ENCODE results near the gene EXOC3L1.

Gene EXOC3L1

DNA sequence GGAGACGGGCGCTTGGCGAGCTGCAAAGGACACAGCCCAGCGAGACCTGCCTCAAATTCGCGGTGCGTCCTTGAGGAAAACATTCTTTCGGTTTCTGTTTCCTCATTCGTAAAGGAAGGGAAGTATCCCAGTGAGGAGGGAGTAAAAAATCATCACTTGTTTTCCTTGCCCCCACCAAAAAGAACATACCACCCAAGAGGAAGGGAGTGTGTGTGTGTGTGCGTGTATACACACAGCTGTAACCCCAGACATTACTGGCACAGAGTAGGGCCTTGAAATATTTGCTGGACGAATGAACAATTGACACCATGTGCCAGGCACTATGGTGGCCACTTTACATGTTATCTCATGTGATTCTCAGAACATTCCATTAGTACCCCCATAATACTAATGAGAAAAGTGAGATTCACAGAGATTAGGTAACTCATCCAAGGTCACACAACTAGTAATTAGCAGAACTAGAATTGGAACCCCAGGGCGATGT is 4.2 kb downstream of the EXOC3L1 start:
- TF ChIP-seq, protein P1, sequence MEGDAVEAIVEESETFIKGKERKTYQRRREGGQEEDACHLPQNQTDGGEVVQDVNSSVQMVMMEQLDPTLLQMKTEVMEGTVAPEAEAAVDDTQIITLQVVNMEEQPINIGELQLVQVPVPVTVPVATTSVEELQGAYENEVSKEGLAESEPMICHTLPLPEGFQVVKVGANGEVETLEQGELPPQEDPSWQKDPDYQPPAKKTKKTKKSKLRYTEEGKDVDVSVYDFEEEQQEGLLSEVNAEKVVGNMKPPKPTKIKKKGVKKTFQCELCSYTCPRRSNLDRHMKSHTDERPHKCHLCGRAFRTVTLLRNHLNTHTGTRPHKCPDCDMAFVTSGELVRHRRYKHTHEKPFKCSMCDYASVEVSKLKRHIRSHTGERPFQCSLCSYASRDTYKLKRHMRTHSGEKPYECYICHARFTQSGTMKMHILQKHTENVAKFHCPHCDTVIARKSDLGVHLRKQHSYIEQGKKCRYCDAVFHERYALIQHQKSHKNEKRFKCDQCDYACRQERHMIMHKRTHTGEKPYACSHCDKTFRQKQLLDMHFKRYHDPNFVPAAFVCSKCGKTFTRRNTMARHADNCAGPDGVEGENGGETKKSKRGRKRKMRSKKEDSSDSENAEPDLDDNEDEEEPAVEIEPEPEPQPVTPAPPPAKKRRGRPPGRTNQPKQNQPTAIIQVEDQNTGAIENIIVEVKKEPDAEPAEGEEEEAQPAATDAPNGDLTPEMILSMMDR (IDR thresholded peaks at IDR 0.05; ENCODE audit: low read length, missing control alignments): no peak
- DNase-seq (ENCODE audit: low read depth): no peak
- H3K4me3 ChIP-seq (replicated peaks; ENCODE audit: low read depth, low read length): no peak overlapping the region

DNA sequence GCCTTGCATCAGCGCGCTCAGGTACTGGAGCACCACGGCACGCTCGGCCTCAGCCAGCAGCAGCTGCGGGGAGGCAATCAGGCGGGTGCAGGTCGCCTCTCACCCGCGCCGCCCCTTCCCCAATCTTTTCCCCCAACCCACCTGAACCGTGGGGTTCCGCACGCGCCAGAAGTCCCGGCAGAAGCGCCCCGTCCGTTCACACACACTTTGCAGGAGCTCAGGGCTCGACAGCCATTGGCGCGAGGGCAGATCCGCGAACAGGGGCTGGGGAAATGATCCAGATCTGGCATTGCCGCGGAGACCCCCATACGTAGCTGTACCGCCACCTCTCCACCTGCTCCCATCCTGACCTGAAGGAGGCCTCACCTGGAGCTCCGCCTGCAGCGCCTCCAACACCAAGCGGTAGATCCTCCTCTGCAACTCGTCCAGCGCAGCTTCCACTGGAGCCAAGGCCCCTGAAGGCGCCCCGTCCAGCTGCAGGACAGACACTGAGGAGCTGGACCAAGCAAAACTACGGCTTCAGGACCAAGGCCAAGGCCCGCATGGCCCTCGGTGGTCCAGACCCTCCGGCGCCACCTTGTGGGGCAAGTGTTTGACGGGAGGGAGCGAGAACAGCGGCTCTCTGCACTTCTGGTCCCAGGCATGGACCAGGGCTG is 4.8 kb downstream of the EXOC3L1 start:
- no peak overlapping the region for H3K4me3 ChIP-seq (replicated peaks; ENCODE audit: low read depth, low read length)
- TF ChIP-seq, protein P1 (IDR thresholded peaks at IDR 0.05; ENCODE audit: low read length, missing control alignments): peak; percentile 82
- DNase-seq (ENCODE audit: low read depth): peak; percentile 94

DNA sequence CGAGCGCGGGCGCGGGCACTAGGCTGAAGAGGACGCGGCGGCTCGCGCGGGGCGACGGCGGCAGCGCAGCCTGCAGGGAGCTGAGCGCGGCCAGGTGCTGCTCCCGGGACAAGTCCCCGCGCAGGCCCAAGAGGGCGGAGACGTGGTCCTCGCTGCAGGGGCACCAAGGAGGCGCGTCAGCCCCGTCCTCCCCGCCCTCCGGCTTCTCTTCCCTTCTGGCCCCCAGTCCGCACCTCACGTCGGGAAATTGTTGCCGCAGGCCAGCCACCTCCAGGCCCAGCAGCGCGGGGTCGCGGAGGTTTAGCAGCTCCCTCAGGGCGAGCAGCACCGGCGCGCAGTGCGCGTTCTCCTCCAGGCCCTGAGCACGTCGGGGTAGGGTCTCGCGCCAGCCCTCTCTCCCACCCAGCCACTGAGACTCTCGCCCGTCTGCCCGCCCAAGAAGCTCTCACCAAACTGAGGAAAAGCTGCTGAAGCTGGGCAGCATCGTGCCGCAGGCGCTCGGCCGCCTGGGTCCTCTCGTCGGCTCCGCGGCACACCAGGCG is 5.4 kb downstream of the EXOC3L1 start:
- TF ChIP-seq, protein P1 (IDR thresholded peaks at IDR 0.05; ENCODE audit: low read length, missing control alignments): no peak
- DNase-seq (ENCODE audit: low read depth): no peak
- H3K4me3 ChIP-seq (replicated peaks; ENCODE audit: low read depth, low read length): peak overlapping the region; percentile 71

DNA sequence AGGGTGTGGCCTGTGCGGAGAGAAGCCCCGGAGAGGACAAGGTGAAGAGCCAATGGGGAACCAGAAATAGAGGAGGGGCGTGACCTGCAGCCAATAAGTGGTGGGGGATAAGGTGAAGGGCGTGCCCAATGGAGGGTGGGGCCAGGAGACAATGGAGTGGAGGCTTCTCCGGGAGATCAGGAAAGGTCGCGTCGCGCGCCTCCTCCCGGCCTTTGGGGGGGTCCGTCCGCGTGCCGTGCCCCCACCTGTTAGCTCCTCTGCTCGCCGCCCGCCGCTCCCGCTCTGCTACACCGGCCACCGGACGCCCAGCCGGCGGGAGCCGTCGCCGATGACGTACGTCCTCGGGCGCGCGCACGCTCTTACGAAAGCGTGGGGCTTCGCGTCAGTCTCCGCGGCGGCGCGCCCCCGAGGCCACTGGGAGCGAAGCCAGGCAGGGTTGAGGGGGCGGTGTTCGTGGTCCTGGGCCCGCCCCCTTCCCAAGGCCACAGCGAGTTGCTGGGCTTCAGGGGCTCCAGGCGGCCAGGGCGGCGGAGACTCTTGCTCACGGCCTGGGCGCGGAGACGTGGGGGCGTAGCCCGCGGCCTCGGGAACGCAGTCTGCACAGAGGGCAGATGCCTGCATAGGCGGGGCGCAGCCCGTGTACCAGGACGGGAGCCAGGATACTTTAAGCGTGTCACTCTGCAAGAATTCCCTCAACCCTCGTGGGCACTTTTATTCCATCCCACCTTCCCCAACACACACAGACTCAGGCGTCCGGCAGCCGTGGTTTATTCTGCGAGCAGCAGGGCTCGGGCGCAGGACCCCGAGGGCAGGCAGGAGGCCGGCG is 6.1 kb downstream of the EXOC3L1 start, which contains the start of gene MATCAP1:
Gene MATCAP1 (minus strand): TSS at position 337 of the 826 bp plus-strand sequence. CDS start 3,353 bp downstream, outside the sequence.
- peak within 1 kb of the TSS; percentile 71 for H3K4me3 ChIP-seq (replicated peaks; ENCODE audit: low read depth, low read length)
- peak; percentile 98 for DNase-seq (ENCODE audit: low read depth)
- TF ChIP-seq, protein P1 (IDR thresholded peaks at IDR 0.05; ENCODE audit: low read length, missing control alignments): no peak

DNA sequence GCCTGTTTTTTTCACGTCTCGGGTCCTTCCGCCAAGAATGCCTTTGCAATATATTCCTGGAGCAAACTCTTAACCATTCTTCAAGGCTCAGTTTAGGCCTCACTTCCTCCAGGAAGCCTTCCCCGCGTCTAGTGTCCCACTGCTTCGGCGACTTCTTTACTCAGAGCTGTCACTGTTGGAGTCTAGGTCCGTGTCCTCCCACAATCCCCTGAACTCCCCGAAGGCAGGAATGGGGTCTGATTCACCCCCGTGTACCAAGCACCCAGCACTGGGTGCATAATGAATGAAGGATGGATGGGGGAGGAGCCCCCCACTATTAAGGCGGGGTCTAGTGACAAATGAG is 6.7 kb downstream of the EXOC3L1 start:
- no peak for DNase-seq (ENCODE audit: low read depth)
- peak overlapping the region; percentile 71 for H3K4me3 ChIP-seq (replicated peaks; ENCODE audit: low read depth, low read length)
- TF ChIP-seq, protein P1 (IDR thresholded peaks at IDR 0.05; ENCODE audit: low read length, missing control alignments): no peak

DNA sequence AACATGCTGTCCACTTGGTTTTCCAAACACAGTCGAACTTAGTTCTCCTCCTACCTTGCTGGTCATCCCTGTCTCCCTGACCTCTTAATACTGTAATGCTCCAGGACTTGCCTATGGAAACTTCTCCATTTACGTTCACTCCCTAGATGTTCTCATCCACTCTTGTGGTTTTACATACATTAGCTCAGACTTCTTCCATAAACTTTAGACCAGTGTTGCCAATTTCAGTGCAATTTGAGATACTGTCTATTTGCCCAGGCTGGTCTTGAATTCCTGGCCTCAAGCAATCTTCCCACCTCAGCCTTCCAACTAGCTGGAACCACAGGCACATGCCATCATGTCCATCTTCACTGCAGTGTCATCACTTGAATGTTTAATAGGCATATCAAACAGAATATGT is 7.6 kb downstream of the EXOC3L1 start:
- TF ChIP-seq, protein P1 (IDR thresholded peaks at IDR 0.05; ENCODE audit: low read length, missing control alignments): no peak
- DNase-seq (ENCODE audit: low read depth): no peak
- H3K4me3 ChIP-seq (replicated peaks; ENCODE audit: low read depth, low read length): no peak overlapping the region

Data from fibroblast of pulmonary artery (primary cell).